HG03139 (cell line): ENCODE data around the gene C16orf87.
"Not testable (repeated sequence)": the region's sequence is repeated elsewhere in the genome, so short reads cannot be mapped to it uniquely, and the experiment has no call there.

ENCODE experiments used
- ATAC-seq: cut with Tn5 transposase; IDR thresholded peaks from one replicate; pipeline ENCODE4 v1.9.1; 2021; ENCODE audit not compliant: unreplicated experiment

Gene C16orf87, protein sequence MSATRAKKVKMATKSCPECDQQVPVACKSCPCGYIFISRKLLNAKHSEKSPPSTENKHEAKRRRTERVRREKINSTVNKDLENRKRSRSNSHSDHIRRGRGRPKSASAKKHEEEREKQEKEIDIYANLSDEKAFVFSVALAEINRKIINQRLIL

DNA sequence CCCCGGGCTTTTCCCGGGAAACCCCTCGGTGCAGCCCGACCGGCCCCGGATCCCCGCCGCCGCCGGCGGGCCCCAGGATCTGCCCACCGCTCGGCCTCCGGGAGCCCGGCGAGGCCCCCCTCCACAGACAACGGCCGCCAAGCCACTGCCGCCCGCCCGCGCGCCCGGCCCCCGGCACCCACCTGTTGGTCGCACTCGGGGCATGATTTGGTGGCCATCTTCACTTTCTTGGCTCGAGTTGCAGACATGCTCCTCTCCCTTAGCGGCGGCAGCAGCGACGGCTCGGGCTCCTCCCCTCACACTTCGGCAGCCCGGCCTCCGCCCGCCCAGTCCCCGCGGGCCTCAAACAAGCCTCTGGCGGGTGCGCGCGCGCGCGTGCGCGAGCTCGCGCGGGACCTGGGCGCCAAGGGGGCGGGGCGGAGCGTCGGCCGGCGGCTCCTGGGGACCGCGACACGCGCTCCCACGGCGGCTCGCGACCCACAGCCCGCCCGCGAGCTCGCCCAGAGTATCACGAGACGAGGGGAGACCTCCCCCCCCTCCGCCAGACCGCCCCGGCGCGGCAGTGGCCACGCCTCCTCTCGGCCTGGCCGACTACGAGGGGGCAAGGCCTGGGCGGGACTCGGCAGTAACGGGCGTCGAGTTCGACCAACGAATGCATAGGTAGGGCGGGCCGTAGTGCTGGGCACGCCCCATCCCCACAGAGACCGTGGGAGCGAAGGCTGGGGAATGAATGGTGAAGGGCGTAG is at the start of gene C16orf87:
TSS of gene C16orf87 (minus strand) at position 279 of the 746 bp plus-strand sequence. CDS start at position 248, 31 bp downstream.
- ATAC-seq: peak; percentile 93

DNA sequence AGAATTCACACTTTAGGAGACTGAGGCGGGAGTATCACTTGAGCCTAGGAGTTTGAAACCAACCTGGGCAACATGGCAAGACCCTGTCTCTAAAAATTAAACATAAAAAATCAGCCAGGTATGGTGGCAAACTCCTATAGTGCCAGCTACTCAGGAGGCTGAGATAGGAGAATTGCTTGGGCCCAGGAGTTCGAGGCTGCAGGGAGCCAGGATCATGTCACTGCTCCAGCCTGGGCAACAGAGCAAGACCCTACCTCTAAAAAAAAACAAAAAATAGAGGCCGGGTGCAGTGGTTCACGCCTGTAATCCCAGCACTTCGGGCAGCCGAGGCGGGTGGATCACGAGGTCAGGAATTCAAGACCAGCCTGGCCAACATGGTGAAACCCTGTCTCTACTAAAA is 44.3 kb upstream of the C16orf87 start:
- ATAC-seq: no peak

DNA sequence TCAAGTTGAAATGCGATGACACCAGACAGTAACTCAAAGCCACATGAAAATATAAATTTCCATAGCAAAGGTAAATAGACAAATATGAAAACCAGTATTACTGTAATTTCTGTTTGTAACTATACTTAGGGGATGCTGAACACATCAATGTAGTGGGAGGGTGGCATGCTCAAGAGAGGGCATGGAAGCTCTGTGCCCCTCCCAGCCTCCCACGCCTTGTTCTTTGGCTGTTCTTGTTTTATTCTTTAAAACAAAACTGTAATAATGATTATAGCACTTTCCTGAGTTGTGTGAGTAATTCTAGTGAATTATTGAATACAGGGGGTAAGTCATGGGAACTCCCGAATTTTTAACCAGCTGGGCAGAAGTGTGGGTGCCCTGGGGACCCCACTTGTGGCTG is 42.2 kb upstream of the C16orf87 start:
- ATAC-seq: no peak

DNA sequence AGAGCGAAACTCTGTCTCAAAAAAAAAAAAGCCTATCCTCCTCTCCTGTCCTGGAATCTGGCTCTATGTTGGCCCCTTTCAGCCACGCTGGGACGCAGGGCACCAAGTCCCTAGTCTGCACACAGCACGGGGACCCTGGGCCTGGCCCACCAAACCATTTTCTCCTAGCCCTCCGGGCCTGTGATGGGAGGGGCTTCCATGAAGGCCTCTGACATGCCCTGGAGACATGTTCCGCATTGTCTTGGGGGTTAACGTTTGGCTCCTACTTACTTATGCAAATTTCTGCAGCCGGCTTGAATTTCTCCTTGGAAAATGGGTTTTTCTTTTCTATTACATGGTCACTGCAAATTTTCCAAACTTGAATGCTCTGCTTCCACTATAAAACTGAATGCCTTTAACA is 40.6 kb upstream of the C16orf87 start:
- ATAC-seq: no peak

DNA sequence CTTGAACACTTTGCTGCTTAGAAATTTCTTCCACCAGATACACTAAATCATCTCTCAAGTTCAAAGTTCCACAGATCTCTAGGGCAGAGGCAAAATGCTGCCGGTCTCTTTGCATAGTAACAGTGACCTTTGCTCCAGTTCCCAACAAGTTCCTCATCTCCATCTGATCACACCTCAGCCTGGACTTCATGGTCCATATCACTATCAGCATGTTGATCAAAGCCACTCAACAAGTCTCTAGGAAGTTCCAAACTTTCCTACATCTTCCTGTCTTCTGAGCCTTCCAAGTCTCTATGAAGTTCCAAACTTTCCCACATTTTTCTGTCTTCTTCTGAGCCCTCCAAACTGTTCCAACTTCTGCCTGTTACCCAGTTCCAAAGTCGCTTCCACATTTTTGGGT is 37.9 kb upstream of the C16orf87 start:
- ATAC-seq: not testable (repeated sequence)

DNA sequence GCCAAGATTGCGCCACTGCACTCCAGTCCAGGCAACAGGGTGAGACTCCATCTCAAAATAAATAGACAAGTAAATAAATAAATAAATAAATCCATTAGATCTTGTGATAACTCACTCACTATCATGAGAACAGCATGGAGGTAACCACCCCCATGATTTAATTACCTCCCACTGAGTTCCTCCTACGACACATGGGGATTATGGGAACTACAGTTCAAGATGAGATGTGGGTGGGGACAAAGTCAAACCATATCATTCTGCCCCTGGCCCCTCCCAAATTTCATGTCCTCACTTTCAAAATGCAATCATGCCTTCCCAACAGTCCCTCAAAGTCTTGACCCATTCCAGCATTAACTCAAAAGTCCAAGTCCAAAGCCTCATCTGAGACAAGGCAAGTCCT is 36.5 kb upstream of the C16orf87 start:
- not testable (repeated sequence) for ATAC-seq

DNA sequence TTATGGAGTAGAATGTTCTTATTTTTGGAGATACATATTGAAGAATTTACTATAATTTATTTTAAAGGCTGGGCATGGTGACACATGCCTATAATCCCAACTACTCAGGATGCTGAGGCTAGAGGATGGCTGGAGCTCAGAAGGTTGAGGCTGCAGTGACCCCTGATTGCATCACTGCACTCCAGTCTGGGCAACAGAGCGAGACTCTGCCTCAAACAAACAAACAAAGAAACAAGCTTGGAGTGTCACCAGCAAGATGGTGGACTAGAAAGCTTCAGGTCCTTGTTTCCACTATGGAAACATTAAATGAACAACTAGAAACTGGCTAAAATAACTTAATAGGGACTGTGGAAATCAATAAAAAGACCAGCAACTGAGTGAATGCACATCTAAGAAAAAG is 35.3 kb upstream of the C16orf87 start:
- ATAC-seq: no peak

DNA sequence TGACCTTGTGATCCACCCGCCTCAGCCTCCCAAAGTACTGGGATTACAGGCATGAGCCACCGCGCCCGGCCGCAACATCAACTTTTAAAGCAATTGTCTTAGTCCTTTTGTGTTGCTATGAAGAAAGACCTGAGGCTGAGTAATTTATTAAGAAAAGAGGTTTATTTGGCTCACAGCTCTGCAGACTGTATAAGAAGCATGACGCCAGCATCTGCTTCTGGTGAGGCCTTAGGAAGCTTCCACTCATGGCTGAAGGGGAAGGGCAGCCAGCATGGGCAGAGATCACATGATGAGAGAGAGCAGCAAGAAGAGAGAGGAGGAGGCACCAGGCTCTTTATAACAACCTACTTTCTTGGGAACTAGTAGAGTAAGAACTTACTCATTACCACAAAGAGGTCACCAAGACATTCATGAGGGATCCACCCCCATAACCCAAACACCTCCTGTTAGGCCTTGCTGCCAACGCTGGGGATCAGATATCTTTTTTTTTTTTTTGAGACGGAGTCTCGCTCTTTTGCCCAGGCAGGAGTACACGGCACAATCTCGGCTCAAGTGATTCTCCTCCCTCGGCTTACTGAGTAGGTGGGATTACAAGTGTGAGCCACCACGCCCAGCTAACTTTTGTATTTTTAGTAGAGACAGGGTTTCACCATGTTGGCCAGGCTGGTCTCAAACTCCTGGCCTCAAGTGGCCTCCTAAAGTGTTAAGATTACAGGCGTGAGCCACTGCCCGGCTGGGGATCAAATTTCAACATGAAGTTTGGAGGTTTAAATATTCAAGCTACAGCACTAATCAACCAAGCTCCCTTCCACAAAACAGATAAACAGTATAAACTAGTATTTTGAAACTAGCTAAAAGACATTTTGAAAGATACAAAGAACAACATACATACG is 31.8 kb upstream of the C16orf87 start:
- no peak for ATAC-seq

DNA sequence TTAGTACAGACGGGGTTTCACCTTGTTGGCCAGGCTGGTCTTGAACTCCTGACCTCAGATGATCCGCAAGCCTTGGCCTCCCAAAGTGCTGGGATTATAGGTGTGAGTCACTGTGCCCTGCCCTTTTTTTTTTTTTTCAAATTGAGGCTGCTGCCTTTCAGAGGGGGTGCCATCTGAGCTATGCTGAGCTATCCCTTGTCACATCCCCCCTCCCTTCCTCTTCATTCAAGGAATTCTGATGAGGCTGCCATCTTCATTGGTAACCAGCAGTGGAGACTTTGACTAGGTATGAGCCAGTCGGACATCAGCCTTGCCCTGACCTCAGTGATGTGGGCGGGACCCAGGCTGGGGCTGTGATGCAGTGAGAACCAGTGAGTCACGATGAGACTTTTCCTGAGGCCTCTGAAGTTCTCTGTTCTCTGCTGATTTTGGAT is 28.8 kb upstream of the C16orf87 start:
- ATAC-seq: no peak

DNA sequence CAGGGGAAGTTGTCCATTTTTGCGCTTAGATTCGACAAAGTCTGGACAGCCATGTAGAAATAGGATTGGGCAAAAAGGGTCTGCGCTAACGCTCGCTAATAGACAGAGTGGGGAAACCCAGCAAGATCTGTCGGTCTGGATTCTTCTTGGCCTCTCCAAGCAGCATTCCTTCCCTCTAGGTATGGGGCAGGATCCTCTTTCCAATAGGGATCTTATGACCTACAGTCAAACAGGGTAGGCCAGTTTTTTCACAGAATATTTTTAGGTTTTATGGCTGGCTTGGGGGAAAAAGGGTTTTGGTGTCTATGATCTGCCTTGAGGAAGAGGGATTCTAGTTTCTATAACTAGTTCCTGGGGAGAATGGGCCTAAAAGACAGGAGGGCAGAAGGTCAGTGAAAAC is 27.2 kb upstream of the C16orf87 start:
- ATAC-seq: no peak

DNA sequence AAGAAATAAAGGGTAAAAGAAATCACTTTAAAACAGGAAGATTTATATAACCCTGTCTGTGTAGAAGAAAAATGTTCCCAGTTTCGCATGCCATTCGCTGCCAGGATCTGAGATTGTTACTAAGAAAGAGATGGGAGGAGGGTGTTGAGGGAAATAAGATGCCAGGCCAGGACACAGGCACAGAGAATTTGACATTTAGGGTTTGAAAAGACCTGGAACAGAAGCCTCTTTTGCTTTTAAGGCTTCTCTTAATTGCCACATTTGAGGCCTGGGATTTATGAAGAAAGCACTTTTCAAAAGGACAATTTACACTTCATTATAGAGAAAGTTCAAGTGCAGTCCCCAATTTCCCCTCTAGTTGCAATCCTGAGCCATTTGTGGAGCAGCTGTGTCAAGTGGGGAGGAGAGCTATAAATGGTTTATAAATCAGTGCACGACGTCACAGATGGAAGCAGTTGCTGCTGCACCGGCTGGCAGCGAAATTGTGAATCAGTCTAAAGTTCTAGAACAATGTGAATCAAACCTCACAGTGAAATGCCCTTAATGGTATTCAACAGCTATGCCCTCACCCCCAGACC is 26.5 kb upstream of the C16orf87 start:
- ATAC-seq: no peak

DNA sequence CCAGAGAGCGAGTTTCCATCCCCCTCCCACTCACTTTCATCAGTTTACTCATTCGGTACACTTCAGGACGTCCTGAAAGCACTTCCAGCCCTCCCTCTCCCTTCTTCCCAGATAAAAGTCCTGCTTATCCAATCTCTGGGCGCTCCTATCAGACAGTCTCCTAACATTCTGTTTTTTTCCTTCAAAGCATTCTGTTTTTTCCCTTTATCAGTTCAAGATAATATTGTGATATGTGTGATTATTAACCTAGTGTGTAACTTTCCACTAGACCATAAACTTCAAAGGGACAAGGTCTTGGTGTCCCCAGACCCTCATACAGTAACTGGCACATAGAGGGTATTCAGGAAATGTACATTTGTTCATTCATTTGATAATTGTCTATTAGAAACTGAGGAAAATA is 24.4 kb upstream of the C16orf87 start:
- no peak for ATAC-seq

DNA sequence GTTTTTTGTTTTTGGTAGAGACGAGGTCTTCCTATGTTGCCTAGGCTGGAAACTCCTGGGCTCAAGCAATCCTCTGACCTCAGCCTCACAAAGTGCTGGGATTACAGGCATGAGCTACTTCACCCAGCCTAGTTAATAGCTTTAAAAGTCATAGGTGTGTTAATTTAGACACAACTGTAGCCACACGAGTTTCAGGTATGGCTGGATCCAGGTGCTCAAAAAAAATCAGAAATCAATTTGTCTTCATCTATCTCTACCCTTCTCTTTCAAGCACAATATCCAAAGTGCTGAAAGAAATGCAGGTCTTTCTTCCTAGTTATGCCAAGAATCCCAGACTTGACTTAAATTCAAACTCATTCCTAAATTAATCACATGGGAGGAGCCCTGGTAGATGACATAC is 23.9 kb upstream of the C16orf87 start:
- ATAC-seq: no peak

DNA sequence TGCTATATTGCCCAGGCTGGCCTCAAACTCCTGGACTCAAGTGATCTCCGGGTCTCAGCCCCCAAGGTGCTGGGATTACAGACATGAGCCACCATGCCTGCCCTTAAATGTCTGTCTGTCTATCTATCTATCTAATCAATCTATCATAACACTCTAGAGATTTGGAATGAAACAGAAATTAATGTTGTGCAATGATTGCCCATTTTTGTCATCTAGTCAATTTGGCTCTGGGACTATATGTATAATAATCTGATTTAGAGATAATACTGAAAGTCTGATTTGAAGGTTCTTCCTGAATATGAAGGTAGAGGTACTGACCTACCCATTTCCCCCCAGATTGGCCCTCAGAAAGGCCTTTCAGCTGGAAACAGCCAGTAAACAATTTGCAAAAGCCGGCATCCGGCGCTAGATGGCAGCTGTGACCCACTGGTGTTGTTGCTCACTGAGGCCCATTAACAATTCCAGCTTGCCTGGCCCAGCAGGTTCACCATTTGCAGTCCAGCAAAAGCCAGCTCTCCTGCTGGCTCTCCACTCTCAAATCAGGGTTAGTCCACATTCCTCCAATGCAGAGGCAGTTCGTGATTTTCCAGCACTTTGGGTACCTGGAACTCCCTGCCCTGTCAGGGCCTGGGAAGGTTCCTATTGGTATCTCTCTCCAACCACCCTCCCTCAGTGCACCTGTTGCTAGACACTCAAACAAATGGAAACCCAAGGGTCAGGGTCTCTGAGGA is 22.9 kb upstream of the C16orf87 start:
- peak; percentile 59 for ATAC-seq

DNA sequence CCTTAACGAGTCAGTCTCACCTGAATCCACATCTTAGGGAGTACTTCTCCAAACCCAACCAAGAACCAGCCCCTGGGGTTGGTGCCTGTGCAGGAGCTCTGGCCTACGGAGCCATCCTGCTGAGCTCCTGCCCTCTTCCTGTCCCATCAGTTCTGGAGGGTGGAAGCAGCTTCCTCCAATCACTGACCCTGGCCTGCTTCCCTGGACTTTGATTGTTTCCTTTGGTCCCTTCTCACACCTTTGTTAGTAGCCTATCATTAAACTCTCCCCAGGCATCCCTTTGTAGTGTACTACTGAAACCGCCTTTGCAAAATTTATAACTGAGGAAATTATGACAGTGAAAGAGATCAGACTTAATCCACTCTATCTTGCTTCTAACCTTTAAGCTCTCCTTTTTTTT is 21.1 kb upstream of the C16orf87 start:
- ATAC-seq: no peak

DNA sequence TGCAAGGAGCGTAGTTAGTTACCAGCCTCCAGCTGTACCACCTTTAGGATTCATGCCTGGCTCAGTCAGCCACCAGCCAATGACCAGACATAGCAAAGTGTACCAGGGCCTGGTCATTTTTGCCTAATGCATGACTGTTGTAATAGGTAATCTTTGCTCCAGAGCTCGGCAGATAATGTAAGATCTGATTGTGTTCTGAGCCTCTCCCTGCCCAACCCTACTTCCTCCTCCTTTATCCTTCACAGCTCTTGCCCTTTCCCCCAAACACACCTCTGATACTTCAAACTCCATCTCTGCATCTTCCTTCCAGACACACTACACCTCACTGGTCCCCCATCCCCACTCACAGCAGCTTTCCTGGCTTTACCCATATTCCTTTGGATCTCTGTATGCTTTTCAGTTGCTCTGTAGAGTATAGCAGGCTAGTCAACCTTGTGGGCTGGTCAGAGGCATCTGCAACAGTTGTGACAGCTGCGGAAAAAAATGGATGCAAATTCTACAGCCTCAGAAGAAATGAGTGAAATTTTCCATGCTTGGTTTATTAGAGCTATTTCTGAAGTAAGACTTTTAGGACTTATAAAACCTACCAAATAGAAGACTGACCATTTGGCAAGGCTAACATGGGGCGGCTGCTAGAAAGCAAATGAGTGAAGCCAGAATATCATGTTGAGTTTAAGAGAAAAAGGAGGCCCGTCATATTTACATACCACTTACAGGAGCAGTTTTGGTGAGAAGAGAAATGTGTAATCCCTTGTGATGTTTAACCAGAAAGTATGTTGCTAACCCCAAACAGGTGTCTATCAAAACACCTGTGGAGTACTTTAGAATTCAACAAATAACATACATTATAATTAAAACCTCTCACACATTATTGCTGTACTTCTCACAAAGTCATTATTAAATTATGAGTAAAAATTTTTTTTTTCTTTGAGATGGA is 19.9 kb upstream of the C16orf87 start:
- no peak for ATAC-seq

DNA sequence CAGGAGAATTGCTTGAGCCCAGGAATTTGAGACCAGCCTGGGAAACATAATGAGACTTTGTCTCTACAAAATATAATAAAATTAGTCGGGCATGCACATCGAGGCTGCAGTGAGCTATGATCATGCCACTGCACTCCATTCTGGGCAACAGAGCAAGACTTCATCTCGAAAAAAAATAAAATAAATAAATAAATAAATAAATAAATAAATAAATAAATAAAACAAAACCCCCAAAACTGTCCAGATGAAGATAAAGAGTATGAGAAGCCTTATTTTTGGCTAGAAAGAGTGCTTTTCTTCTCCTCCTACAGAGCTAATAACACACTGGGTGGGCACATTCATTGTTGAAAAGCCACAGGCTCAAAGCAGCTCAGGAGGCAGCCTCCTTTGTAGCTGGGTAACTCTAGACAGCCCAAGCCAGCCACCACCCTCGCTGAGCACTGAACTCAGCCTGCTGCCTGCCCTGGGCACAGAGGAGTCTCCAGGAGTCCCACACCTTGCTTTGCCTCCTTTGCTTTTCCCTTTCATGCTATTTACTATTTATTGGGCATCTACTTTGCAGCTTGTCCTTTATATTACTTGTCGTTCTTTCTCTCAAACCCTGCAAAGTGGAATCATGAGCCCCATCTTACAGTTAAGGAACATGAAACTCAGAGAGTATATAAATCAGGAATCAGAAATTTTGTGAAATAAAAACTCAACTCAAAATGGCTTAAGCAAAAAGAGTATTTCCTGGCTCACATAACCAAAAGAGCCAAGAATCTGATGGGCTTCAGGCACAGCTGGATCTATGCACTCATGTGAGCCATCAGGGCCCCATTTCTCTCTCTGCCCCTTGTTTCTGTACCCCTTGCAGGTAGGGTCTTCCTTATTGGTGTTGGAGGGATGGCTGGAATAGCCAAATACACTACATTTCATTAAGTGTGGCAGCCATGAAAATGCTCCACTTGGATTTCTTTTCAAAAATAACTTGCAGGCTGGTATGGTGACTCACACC is 18.1 kb upstream of the C16orf87 start:
- no peak for ATAC-seq

DNA sequence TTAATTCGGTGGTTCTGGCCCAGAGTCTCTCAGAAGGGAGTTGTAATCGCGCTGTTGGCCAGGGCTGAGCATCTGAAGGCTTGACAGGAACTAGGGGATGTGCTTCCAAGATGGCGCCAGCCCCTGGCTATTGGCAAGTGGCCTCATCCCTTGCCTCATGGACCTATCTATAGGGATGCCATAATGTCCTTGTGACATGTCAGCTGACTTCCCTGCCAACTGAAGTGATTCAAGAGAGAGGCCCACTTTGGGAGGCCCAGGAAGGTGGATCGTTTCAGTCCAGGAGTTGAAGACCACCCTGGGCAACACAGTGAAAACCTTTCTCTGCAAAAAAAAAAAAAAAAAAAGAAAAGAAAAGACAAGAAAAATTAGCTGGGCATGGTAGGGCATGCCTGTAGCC is 15.0 kb upstream of the C16orf87 start:
- ATAC-seq: no peak
